Thoracic aorta (tissue), 2 donors: Measurements from ENCODE around the gene MNT. TPM values are rescaled to one million over a fixed set of nuclear protein-coding genes. Genes with fewer than 3 reads are reported as not detected.
A peak's percentile ranks its signal among the peaks of the same experiment; 100 is the strongest.

Experiments used
- ATAC-seq: fragments of 150-250 bp; one replicate; pipeline ENCODE4 v1.8.0; 2017; ENCODE audit warnings: low read depth; ENCODE audit not compliant: insufficient number of reproducible peaks, low FRiP score
- DNase-seq: peaks from one replicate; pipeline ENCODE4 v3.0.0-alpha.2; 2020; ENCODE audit warnings: low spot score
- H3K27ac ChIP-seq, 2 donors: fragments of 200-600 bp; sonication (generic); 1 replicate in 1 of 2; 2 replicates in 1 of 2; pipeline ENCODE4 v1.5.1; 2016; ENCODE audit warnings: mild to moderate bottlenecking in 2 of 2, moderate library complexity in 2 of 2
- H3K27me3 ChIP-seq: fragments of 200-600 bp; sonication (generic); replicated peaks from 2 replicates; pipeline ENCODE4 v1.6.0; 2016; ENCODE audit warnings: mild to moderate bottlenecking; ENCODE audit not compliant: insufficient read depth
- H3K36me3 ChIP-seq: fragments of 200-600 bp; sonication (generic); one replicate; pipeline ENCODE4 v1.5.1; 2016
- H3K4me1 ChIP-seq, 2 donors: fragments of 200-600 bp; sonication (generic); 1 replicate in 1 of 2; 2 replicates in 1 of 2; pipeline versions ENCODE4 v1.5.1 to v1.6.0; 2016; ENCODE audit warnings: low read depth in 2 of 2, mild to moderate bottlenecking in 1 of 2; ENCODE audit not compliant: control insufficient read depth in 1 of 2
- H3K4me3 ChIP-seq: fragments of 200-600 bp; sonication (generic); 2 replicates; pipeline ENCODE4 v1.5.1; 2016; ENCODE audit warnings: mild to moderate bottlenecking
- H3K9me3 ChIP-seq: fragments of 200-600 bp; sonication (generic); 2 replicates; pipeline ENCODE4 v1.5.1; 2016
- total RNA-seq, 2 donors: library from RNA; depleted of rRNA; stranded (reverse); fragments of >200 nt; gene quantifications; one replicate each; pipeline versions ENCODE4 v1.1.0 to v1.2.3, GENCODE V29; 2016
- TF ChIP-seq, protein P1 (sequence below): fragments of 200-600 bp; sonication (generic); IDR thresholded peaks from one replicate; pipeline ENCODE4 v1.5.1; 2019; ENCODE audit warnings: antibody characterized with exemption

Gene MNT
- total RNA-seq, 2 donors from 2014 or later = 17.9 to 27.1 TPM

- TF ChIP-seq, protein P1, sequence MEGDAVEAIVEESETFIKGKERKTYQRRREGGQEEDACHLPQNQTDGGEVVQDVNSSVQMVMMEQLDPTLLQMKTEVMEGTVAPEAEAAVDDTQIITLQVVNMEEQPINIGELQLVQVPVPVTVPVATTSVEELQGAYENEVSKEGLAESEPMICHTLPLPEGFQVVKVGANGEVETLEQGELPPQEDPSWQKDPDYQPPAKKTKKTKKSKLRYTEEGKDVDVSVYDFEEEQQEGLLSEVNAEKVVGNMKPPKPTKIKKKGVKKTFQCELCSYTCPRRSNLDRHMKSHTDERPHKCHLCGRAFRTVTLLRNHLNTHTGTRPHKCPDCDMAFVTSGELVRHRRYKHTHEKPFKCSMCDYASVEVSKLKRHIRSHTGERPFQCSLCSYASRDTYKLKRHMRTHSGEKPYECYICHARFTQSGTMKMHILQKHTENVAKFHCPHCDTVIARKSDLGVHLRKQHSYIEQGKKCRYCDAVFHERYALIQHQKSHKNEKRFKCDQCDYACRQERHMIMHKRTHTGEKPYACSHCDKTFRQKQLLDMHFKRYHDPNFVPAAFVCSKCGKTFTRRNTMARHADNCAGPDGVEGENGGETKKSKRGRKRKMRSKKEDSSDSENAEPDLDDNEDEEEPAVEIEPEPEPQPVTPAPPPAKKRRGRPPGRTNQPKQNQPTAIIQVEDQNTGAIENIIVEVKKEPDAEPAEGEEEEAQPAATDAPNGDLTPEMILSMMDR = no peak
- Histone ChIP-seq H3K9me3 (no peaks in the 10 kb centered on the region), H3K27me3 (no peaks in the 10 kb centered on the region), H3K4me3 (peak overlapping the region; percentile 98), H3K4me1 (peaks cover 53 to 63% of the 10 kb centered on the region in 2 donors), H3K27ac (peak overlapping the region; percentile 99), H3K36me3 (no peaks in the 10 kb centered on the region)
- no peak for ATAC-seq
- no peak for DNase-seq
Observed at GRCh38 chr17:2400474-2400866, 390 bp downstream of the MNT start.

- Histone ChIP-seq H3K4me1 (peaks cover 58 to 68% of the 10 kb centered on the region in 2 donors), H3K27ac (peak overlapping the region; percentile 99), H3K9me3 (no peaks in the 10 kb centered on the region), H3K4me3 (peak overlapping the region; percentile 98), H3K27me3 (no peaks in the 10 kb centered on the region), H3K36me3 (no peaks in the 10 kb centered on the region)
- DNase-seq (peak; percentile 77), ATAC-seq (peak; percentile 26)
- TF ChIP-seq, protein P1 = no peak
Observed at GRCh38 chr17:2399572-2400473, 1.0 kb downstream of the MNT start.

GRCh38 chr17:2398655-2399571 is 1.9 kb downstream of the MNT start:
- TF ChIP-seq, protein P1 = no peak
- DNase-seq (no peak), ATAC-seq (no peak)
- H3K36me3 ChIP-seq = no peaks in the 10 kb centered on the region
- peak overlapping the region; percentile 98 for H3K4me3 ChIP-seq
- peaks cover 57 to 68% of the 10 kb centered on the region in 2 donors for H3K4me1 ChIP-seq
- H3K27ac ChIP-seq = peak overlapping the region; percentile 99
- no peaks in the 10 kb centered on the region for H3K27me3 ChIP-seq
- H3K9me3 ChIP-seq = no peaks in the 10 kb centered on the region

GRCh38 chr17:2398182-2398581 is 2.7 kb downstream of the MNT start:
- ATAC-seq = no peak
- Histone ChIP-seq H3K9me3 (no peaks in the 10 kb centered on the region), H3K36me3 (no peaks in the 10 kb centered on the region), H3K27me3 (no peaks in the 10 kb centered on the region), H3K4me3 (peak overlapping the region; percentile 98), H3K4me1 (peaks cover 50 to 61% of the 10 kb centered on the region in 2 donors), H3K27ac (peak overlapping the region; percentile 99)
- TF ChIP-seq, protein P1 = no peak
- no peak for DNase-seq
